Retina (tissue), 1 donor: ENCODE results near the gene TESMIN.
A peak's percentile ranks its signal among the peaks of the same experiment; 100 is the strongest.

Experiments used
- DNase-seq: peaks from one replicate; pipeline ENCODE4 v3.0.0-alpha.2; 2016

TESMIN gene

DNA sequence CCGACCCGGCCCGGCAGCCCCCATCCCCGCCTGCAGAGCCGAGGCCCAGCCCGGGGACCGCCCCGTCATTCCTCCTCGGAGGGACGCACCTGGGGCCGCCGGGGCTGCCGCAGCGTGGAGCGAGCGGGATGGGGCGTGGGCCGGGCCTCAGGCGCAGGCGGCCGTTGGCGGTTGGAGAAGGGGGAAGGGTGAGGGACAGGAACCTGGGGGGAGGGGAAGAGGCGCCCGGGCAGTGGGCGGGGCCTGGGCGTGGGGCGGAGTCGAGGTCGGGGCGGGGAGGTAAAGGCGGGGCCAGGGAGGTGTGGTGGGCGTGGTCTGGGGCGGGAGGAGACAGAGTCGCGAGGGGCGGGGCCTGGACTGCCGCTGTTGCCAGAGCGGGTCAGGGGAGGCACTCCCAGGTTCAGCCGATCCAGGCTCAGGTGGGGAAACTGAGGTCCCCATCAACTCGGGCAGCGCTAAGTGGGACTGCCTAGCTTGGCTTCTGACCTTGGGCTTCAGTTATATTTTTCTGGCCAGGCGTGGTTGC, at the start of gene TESMIN:
TSS of gene TESMIN (minus strand) at position 190 of the 526 bp plus-strand sequence. CDS start 860 bp downstream, outside the sequence.
- peak; percentile 57 for DNase-seq

DNA sequence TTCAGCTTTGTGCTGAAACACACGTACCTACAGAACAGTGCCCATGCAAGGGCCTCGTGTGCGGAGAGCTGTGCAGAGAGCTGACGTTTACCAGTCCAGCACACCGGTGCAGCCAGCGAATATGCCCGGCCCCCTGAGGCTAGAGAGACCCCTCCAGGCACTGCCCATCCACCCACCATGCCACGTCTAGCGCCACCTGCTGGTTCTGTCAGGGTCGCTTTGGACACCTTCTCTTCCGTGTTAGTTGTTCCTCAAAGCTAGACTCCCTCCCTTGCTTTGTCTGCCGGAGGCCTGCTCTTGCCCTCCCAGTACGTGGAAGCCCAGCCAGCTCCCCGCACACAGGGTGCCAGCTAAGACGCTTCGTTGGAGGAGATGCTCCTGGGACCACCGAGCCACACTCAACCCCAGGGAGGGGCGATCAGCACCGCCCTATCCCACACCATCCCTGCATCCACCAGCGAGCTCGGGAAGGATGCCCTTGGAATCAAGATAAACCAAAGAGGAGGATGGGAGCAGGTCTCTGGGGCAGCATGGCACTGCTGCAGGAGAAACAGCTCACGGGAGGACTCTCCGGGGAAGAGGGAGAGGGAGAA, 47.0 kb upstream of the TESMIN start:
- peak; percentile 55 for DNase-seq

GRCh38 chr11:68796801-68797200, 45.5 kb upstream of the TESMIN start:
- no peak for DNase-seq

- DNase-seq = no peak
Observed at GRCh38 chr11:68792400-68792966, 41.2 kb upstream of the TESMIN start.

DNA sequence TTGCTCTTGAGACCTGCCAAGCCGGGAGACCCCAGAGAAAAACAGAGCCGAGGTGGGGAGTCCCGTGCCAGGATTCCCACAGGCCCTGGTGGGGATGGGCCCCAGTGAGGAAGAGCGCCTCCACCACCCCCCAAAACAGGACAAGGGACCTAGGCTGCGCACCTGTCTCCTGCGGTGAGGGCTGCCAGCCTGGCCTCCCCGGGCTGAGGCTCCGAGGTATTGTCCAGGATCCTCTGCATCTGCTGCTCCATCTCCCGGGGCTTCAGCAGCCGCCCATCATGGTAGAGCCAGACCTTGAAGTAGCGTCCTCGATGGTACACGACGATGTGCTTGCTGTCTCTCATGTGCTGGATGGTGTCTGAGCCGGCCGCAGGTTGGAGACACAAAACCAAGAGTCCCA, 33.3 kb upstream of the TESMIN start:
- no peak for DNase-seq

GRCh38 chr11:68783216-68783821, 32.0 kb upstream of the TESMIN start:
- no peak for DNase-seq

DNA sequence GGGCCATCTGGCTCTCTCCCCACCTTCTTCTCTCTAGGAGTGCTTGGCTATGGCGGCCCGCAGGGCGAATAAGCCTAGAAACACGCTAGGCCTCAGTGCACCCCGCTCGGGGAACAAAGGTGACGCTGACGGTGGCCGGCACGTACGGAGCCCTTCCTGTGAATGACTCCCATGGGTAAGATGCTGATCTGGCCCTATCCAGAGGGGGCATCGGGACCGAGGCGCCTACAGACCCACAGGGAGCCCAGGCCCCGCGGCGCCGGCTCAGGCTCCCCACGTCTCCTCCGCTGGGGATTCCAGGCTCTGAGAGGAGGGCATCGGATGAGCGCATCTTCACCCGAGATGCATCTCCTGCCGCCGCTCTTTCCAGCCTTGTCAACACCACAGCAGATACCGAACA, 31.4 kb upstream of the TESMIN start:
- DNase-seq = no peak

DNA sequence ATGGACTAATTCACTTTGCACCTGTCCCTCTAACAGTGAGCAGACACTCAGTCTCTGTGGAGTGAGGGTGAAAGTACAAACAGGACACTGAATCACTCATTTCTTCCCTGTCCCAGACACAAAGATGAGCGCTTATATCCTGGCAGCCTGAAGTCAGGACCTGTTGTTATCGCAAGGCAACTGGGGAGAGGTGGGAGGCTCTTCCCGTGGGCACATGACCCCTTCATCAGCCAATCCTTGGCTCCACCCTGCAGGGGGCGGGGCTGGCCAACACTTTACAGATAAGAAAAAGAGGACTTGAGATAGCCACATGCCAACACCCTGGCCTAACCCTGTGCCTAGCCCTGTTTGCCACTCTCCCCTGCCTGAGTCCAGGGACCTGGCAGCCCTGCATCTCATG, 29.5 kb upstream of the TESMIN start:
- no peak for DNase-seq

DNA sequence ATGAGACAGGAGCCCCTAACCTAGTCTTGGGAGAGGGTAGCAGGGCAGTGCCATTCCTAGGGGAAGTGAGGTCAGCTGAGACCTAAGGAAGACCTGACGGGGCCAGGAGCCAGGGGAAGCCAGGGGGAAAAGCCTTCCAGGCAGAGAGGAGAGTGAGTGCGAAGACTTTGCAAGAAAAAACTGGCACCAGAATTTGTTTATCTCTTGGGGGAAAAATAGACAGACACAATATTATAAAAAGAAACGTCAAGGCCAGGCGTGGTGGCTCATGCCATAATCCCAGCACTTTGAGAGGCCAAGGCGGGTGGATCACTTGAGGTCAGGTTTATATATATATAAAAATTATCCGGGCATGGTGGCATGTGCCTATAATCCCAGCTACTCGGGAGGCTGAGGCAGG, 26.9 kb upstream of the TESMIN start:
- no peak for DNase-seq

GRCh38 chr11:68776442-68777235, 25.3 kb upstream of the TESMIN start:
- DNase-seq = no peak

GRCh38 chr11:68775951-68776388, 24.6 kb upstream of the TESMIN start:
- no peak for DNase-seq

DNA sequence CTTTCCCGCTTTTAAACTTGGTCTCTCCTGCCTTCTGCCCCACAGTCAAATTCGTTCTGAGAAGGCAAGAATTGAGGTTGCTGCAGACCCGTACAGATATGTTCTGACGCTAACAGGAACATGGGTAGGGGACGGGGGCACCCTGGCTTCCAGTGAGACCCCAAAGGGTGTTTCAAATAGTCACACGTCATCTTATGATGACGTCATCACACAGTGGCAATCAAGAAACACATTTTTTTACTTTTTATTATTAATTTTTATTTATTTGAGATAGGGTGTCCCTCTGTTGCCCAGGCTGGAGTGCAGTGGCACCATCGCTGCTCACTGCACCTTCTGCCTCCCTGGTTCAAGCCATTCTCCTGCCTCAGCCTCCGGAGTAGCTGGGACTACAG, 22.9 kb upstream of the TESMIN start:
- no peak for DNase-seq

- DNase-seq = no peak
Observed at GRCh38 chr11:68773521-68774193, 22.3 kb upstream of the TESMIN start.

GRCh38 chr11:68772936-68773335, 21.6 kb upstream of the TESMIN start:
- DNase-seq = no peak

DNA sequence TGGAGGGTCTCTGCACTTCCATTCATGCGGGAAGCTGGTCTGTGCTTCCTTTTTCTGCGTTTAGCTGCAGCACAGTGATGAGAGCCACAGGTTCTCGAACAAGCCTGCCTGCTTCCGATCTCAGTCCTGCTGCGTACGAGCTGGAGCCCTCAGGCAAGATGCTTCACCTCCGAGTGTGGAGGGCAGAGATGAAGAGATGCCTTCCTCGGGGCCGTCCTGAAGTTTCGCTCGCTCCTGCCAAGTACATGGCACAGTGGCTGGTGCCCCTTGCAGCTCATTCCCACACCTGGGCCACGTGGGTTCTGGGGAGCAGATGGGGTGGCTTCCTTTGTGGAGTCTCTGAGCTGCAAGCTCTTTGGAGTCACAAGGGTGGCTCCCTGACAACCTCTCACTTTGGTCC, 19.5 kb upstream of the TESMIN start:
- DNase-seq = no peak

DNA sequence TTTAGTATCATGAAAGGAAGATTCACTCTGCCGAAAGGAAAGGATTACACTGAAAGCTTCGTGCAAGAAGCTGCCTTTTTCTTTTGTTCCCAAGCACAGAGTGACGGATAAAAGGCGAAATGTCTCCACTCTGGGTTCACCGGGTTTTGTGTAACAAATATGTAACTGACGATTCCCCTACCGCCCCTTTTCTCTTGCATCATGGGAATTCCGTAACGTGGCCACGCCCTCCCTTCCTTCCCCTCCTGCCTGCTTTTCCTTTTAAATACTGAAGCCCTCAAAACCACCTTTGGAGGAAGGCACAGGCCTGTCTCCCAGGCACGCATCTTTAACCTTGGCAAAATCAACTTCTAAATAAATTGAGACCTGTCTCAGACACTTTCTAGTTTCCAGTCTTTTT, 16.4 kb upstream of the TESMIN start:
- no peak for DNase-seq

DNA sequence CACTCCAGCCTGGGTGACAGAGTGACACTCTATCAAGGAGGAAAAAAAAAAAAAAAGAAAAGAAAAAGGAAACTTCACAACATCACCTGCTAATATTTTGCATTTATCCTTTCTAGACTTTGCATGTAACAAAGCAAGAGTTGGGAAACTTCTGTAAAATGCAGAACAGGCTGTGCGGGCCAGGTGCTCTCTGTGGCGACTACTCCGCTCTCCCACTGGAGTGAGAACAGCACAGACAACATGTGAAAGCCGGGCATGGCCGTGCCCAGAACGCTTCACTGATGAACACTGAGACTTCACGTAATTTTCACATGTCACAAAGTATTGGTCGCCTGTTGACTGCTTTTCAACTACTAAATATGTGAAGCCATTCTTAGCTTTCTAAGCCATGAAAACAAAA, 15.5 kb upstream of the TESMIN start:
- no peak for DNase-seq

- no peak for DNase-seq
Observed at GRCh38 chr11:68764746-68765145, 13.4 kb upstream of the TESMIN start.

DNA sequence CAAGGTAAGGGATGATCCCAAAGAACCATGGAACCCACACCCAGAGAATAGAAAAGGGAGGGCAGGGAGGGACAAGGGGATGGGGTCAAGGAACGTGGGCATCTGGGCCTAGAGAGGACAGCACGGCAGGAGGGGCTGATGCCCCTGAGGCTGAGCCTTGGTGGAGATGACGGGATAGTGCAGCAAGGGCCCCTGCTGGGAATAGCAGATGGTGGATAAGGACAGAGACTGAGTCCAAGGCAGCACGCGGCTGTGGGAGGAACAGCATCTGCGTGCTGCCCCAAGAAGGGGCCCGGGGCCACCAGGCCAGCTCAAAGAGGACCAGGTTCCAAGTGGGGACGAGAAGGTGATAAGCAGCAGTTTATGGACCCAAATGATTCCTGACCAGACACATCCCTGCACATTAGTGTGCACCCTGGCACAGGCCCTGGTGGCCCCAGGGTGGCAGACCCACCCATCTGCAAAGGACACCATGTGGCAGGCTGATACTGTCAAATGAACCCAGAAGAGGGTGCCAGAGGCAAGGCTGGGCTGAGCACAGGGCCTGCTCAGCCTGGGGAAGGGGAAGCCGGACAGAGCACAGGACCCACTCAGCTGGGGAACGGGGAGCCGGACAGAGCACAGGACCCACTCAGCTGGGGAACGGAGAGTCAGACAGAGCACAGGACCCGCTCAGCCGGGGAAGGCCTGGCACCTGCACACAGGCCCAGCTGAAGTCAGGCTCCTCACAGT, 12.8 kb upstream of the TESMIN start:
- DNase-seq = no peak

- DNase-seq = no peak
Observed at GRCh38 chr11:68763181-68763721, 11.9 kb upstream of the TESMIN start.

GRCh38 chr11:68762481-68762880, 11.2 kb upstream of the TESMIN start:
- DNase-seq = no peak

GRCh38 chr11:68761801-68762200, 10.5 kb upstream of the TESMIN start:
- no peak for DNase-seq
